Astrocyte (in vitro differentiated cells and primary cell): ENCODE results near the gene ETS1. TPM values are rescaled to one million over a fixed set of nuclear protein-coding genes. Genes with fewer than 3 reads are reported as not detected.
"Not testable (repeated sequence)": the region's sequence is repeated elsewhere in the genome, so short reads cannot be mapped to it uniquely, and the experiment has no call there.

Experiments
- DNase-seq: peaks from one replicate; pipeline ENCODE4 v3.0.0-alpha.2; 2010; ENCODE audit warnings: low read depth
- FAIRE-seq: peaks from 2 replicates; lab custom pipeline; 2011; peaks lifted over from hg19 to GRCh38; lab: Jason Lieb, UNC
- H2AFZ ChIP-seq: 2 replicates; pipeline ENCODE4 v1.6.0; 2012; ENCODE audit warnings: low read depth, low read length, inconsistent platforms
- H3K27ac ChIP-seq: 2 replicates; pipeline ENCODE4 v1.5.1; 2011; ENCODE audit warnings: low read depth, low read length, inconsistent platforms
- H3K27me3 ChIP-seq: 2 replicates; pipeline ENCODE4 v1.6.0; 2011; ENCODE audit warnings: low read length, inconsistent platforms; ENCODE audit not compliant: insufficient read depth
- H3K36me3 ChIP-seq: 2 replicates; pipeline ENCODE4 v1.5.1; 2011; ENCODE audit warnings: low read length, inconsistent platforms; ENCODE audit not compliant: insufficient read depth
- H3K4me1 ChIP-seq: 2 replicates; pipeline ENCODE4 v1.5.1; 2011; ENCODE audit warnings: low read length, inconsistent platforms; ENCODE audit not compliant: insufficient read depth
- H3K4me2 ChIP-seq: 2 replicates; pipeline ENCODE4 v1.6.0; 2012; ENCODE audit warnings: low read length, inconsistent platforms
- H3K4me3 ChIP-seq: 2 replicates; pipeline ENCODE4 v1.5.1; 2011; ENCODE audit warnings: low read depth, mild to moderate bottlenecking, low read length, inconsistent platforms; ENCODE audit not compliant: insufficient read depth
- H3K79me2 ChIP-seq: 2 replicates; pipeline ENCODE4 v1.6.0; 2012; ENCODE audit warnings: mild to moderate bottlenecking, low read length, inconsistent platforms; ENCODE audit not compliant: insufficient read depth
- H3K9ac ChIP-seq: 2 replicates; pipeline ENCODE4 v1.6.0; 2012; ENCODE audit warnings: mild to moderate bottlenecking, low read length, inconsistent platforms
- H3K9me3 ChIP-seq: 2 replicates; pipeline ENCODE4 v1.5.1; 2012; ENCODE audit warnings: low read depth, mild to moderate bottlenecking, low read length, inconsistent platforms; ENCODE audit not compliant: insufficient read depth
- H4K20me1 ChIP-seq: 2 replicates; pipeline ENCODE4 v1.6.0; 2012; ENCODE audit warnings: low read length, inconsistent platforms; ENCODE audit not compliant: insufficient read depth
- H3K27ac Mint-ChIP-seq: one replicate; pipeline ENCODE4 v1.8.0; 2021; ENCODE audit warnings: mild to moderate bottlenecking, mixed read lengths; ENCODE audit not compliant: unreplicated experiment
- H3K27me3 Mint-ChIP-seq: one replicate; pipeline ENCODE4 v1.8.0; 2021; ENCODE audit warnings: low read depth, mixed read lengths; ENCODE audit not compliant: unreplicated experiment
- H3K36me3 Mint-ChIP-seq: one replicate; pipeline ENCODE4 v1.8.0; 2021; ENCODE audit warnings: low read depth, mixed read lengths; ENCODE audit not compliant: unreplicated experiment
- H3K4me1 Mint-ChIP-seq: one replicate; pipeline ENCODE4 v1.8.0; 2021; ENCODE audit warnings: low read depth, mixed read lengths; ENCODE audit not compliant: unreplicated experiment
- H3K4me3 Mint-ChIP-seq: one replicate; pipeline ENCODE4 v1.8.0; 2021; ENCODE audit warnings: mild to moderate bottlenecking, moderate library complexity, mixed read lengths; ENCODE audit not compliant: unreplicated experiment
- H3K9me3 Mint-ChIP-seq: one replicate; pipeline ENCODE4 v1.8.0; 2021; ENCODE audit warnings: mild to moderate bottlenecking, mixed read lengths; ENCODE audit not compliant: unreplicated experiment
- EZH2 ChIP-seq: IDR thresholded peaks from 2 replicates; pipeline ENCODE4 v1.6.1; 2012; ENCODE audit warnings: mild to moderate bottlenecking, low read length, inconsistent platforms; ENCODE audit not compliant: insufficient read depth
- total RNA-seq: library from RNA; stranded (reverse); gene quantifications from 2 replicates; pipeline ENCODE4 v1.2.1, GENCODE V29; 2021
- TF ChIP-seq, protein P1 (sequence below): IDR thresholded peaks from 2 replicates; pipeline ENCODE4 v1.5.1; 2011; ENCODE audit warnings: low read depth, mild to moderate bottlenecking, inconsistent platforms, low read length, moderate library complexity; ENCODE audit not compliant: insufficient read depth

ETS1 gene
- total RNA-seq, 1 donor from 2014 or later, result 107 TPM

DNA sequence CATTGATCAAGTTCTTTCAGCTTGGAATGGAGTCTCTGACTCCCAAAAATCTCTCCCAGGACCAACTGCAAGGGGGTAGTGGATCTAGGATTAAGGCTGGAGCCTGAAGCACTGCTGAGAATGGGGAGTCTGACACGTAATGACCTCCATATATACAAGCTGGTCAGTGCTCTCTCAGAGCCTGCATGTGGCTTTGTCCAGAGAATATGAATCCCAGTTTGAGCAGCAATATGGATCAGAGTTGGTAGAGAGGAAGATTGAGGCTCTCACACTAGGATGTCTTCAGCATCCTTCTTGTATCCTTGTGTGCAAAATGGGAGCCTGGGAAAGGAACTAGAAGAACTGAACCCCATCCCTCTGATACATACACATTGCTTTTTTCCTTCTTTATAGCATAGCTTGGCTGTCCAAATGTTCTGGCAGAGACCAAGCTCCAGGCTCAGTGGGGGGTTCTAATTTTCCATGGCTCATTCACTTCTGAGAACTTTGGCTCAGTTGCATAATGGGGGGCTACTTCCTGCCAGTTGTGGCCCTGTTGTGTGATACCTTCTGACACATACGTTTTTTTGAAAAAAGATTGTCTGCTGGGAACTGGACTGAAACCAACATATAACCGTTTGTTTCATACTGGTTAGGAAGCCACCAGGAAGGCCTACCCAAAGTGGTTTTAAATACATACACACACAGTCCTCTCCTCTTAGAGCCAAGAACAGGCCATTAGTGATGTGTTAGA, 138.2 kb downstream of the ETS1 start:
- Mint-ChIP-seq H3K4me3 (no peak overlapping the region), H3K36me3 (peaks cover 2% of the 10 kb centered on the region), H3K27ac (peak overlapping the region; percentile 87), H3K4me1 (peaks cover 25% of the 10 kb centered on the region), H3K9me3 (peaks cover 4% of the 10 kb centered on the region), H3K27me3 (no peaks in the 10 kb centered on the region)
- Histone ChIP-seq H3K4me2 (peak overlapping the region; percentile 63), H3K9ac (peak overlapping the region; percentile 74), H4K20me1 (no peaks in the 10 kb centered on the region), H3K36me3 (no peaks in the 10 kb centered on the region), H3K79me2 (no peaks in the 10 kb centered on the region), H2AFZ (no peak overlapping the region), H3K4me1 (peaks cover 45% of the 10 kb centered on the region), H3K9me3 (no peaks in the 10 kb centered on the region), H3K4me3 (no peak overlapping the region), H3K27me3 (no peaks in the 10 kb centered on the region), H3K27ac (peak overlapping the region; percentile 89)
- peak; percentile 65 for DNase-seq
- peak; percentile 47 for FAIRE-seq
- TF ChIP-seq EZH2, result no peak

DNA sequence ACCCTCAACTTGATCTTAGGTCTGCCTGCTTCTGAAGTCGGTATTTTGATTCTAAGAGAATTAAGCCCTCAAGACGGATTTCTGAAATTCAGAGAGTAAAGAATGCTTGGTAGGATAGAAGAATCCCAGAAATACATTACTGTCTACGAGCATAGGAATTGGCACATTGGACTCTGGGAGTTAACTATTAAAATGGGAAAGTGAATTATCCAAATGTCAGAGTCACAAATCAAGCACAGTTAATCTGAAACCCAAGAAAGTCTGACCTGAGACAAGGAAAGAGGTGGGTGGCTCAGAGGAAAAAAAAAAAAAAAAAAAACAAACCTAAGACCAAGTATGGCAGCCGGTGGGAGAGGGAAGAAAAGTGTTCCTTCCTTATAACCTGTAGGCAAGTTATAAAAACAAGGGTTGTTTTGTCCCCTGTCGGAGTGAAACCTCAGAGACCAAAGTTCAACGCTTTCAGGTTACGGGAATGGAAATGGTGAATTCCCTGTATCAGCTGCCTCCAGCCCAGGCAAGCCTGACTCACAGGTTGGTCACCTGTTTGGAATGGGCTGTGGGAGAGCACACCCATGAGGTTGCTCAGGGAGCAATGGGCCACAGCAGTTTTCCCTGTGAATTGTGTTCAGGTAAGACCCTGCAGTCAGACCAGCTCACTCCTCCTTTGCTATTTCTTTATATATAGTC, 139.0 kb downstream of the ETS1 start:
- DNase-seq, result peak; percentile 89
- Histone ChIP-seq H3K4me3 (peak overlapping the region; percentile 1), H3K4me2 (peak overlapping the region; percentile 63), H3K9me3 (no peaks in the 10 kb centered on the region), H3K27ac (peak overlapping the region; percentile 89), H3K9ac (peak overlapping the region; percentile 74), H3K4me1 (peaks cover 39% of the 10 kb centered on the region), H4K20me1 (no peaks in the 10 kb centered on the region), H3K27me3 (no peaks in the 10 kb centered on the region), H3K36me3 (no peaks in the 10 kb centered on the region), H2AFZ (no peak overlapping the region), H3K79me2 (no peaks in the 10 kb centered on the region)
- H3K27me3 Mint-ChIP-seq, result no peaks in the 10 kb centered on the region
- peaks cover 20% of the 10 kb centered on the region for H3K4me1 Mint-ChIP-seq
- H3K27ac Mint-ChIP-seq, result peak overlapping the region; percentile 87
- H3K36me3 Mint-ChIP-seq, result peaks cover 2% of the 10 kb centered on the region
- peak; percentile 20 for FAIRE-seq
- no peak overlapping the region for H3K4me3 Mint-ChIP-seq
- no peak for TF ChIP-seq EZH2
- TF ChIP-seq, protein P1, sequence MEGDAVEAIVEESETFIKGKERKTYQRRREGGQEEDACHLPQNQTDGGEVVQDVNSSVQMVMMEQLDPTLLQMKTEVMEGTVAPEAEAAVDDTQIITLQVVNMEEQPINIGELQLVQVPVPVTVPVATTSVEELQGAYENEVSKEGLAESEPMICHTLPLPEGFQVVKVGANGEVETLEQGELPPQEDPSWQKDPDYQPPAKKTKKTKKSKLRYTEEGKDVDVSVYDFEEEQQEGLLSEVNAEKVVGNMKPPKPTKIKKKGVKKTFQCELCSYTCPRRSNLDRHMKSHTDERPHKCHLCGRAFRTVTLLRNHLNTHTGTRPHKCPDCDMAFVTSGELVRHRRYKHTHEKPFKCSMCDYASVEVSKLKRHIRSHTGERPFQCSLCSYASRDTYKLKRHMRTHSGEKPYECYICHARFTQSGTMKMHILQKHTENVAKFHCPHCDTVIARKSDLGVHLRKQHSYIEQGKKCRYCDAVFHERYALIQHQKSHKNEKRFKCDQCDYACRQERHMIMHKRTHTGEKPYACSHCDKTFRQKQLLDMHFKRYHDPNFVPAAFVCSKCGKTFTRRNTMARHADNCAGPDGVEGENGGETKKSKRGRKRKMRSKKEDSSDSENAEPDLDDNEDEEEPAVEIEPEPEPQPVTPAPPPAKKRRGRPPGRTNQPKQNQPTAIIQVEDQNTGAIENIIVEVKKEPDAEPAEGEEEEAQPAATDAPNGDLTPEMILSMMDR, result no peak
- H3K9me3 Mint-ChIP-seq, result peaks cover 4% of the 10 kb centered on the region

DNA sequence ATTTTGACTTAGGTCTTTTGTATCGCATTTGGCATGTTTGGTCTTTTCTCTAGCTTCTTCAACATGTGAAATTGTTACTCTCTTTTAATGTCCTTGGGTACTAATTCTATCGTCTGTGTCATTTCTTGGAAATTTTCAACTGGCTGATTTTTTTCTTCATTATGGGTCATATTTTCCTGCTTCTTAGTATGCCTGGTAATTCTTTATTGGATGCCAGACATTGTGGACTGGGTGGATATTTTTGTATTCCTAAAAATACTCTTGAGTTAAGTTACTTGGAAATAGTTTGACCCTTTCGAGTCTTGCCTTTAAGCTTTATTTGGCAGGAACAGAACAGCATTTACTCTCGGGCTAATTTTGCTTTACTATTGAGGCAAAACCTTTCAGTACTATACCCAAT, 140.1 kb downstream of the ETS1 start:
- TF ChIP-seq, protein P1, result no peak
- TF ChIP-seq EZH2, result no peak
- Mint-ChIP-seq H3K4me1 (peaks cover 10% of the 10 kb centered on the region), H3K9me3 (peaks cover 4% of the 10 kb centered on the region), H3K27me3 (no peaks in the 10 kb centered on the region), H3K4me3 (no peak overlapping the region), H3K36me3 (peaks cover 2% of the 10 kb centered on the region), H3K27ac (no peak overlapping the region)
- Histone ChIP-seq H3K4me1 (peaks cover 31% of the 10 kb centered on the region), H3K79me2 (no peaks in the 10 kb centered on the region), H3K9me3 (no peaks in the 10 kb centered on the region), H4K20me1 (no peaks in the 10 kb centered on the region), H3K36me3 (no peaks in the 10 kb centered on the region), H2AFZ (no peak overlapping the region), H3K27ac (no peak overlapping the region), H3K27me3 (no peaks in the 10 kb centered on the region), H3K9ac (no peak overlapping the region), H3K4me3 (no peak overlapping the region), H3K4me2 (no peak overlapping the region)
- FAIRE-seq (no peak), DNase-seq (no peak)

DNA sequence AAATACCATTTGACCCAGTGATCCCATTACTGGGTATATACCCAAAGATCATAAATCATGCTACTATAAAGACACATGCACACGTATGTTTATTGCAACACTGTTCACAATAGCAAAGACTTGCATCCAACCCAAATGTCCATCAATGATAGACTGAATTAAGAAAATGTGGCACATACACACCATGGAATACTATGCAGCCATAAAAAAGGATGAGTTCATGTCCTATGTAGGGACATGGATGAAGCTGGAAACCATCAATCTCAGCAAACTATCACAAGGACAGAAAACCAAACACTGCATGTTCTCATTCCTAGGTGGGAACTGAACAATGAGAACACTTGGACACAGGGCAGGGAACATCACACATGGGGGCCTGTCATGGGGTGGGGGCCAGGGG, 141.4 kb downstream of the ETS1 start:
- not testable (repeated sequence) for H4K20me1 ChIP-seq, H3K4me3 Mint-ChIP-seq, H3K4me3 ChIP-seq, H3K79me2 ChIP-seq, H3K27ac ChIP-seq, H2AFZ ChIP-seq, H3K9me3 ChIP-seq, H3K27me3 ChIP-seq, H3K36me3 Mint-ChIP-seq, FAIRE-seq, H3K9ac ChIP-seq, H3K27me3 Mint-ChIP-seq, H3K36me3 ChIP-seq, H3K27ac Mint-ChIP-seq, DNase-seq, H3K4me1 Mint-ChIP-seq, H3K4me2 ChIP-seq, H3K9me3 Mint-ChIP-seq
- peaks cover 18% of the 10 kb centered on the region for H3K4me1 ChIP-seq
